Femur (tissue), 1 donor: ENCODE data around the gene FREM1.

Experiments
- DNase-seq: peaks from one replicate; pipeline ENCODE4 v3.0.0-alpha.2; 2017

Gene FREM1

GRCh38 chr9:14813336-14814248, 96.6 kb downstream of the FREM1 start:
- DNase-seq: no peak

GRCh38 chr9:14812806-14813205, 97.4 kb downstream of the FREM1 start:
- DNase-seq: no peak

GRCh38 chr9:14811844-14812243, 98.4 kb downstream of the FREM1 start:
- no peak for DNase-seq

- no peak for DNase-seq
Measured at GRCh38 chr9:14806941-14807520, 103.2 kb downstream of the FREM1 start.

GRCh38 chr9:14799030-14799429, 111.2 kb downstream of the FREM1 start:
- DNase-seq: no peak

- no peak for DNase-seq
Measured at GRCh38 chr9:14797435-14797834, 112.8 kb downstream of the FREM1 start.

- no peak for DNase-seq
Measured at GRCh38 chr9:14793389-14793788, 116.8 kb downstream of the FREM1 start.

- no peak for DNase-seq
Measured at GRCh38 chr9:14790628-14791027, 119.6 kb downstream of the FREM1 start.

GRCh38 chr9:14788846-14789245, 121.4 kb downstream of the FREM1 start:
- DNase-seq: no peak

GRCh38 chr9:14783358-14783757, 126.9 kb downstream of the FREM1 start:
- no peak for DNase-seq

- no peak for DNase-seq
Measured at GRCh38 chr9:14782286-14783051, 127.8 kb downstream of the FREM1 start.

GRCh38 chr9:14780693-14781092, 129.5 kb downstream of the FREM1 start:
- DNase-seq: no peak

- peak; percentile 73 for DNase-seq
Measured at GRCh38 chr9:14780251-14780650, 130.0 kb downstream of the FREM1 start.

GRCh38 chr9:14779566-14780022, 130.6 kb downstream of the FREM1 start:
- peak; percentile 81 for DNase-seq

- DNase-seq: no peak
Measured at GRCh38 chr9:14778565-14778964, 131.7 kb downstream of the FREM1 start.

GRCh38 chr9:14775917-14776316, 134.3 kb downstream of the FREM1 start:
- no peak for DNase-seq

- DNase-seq: no peak
Measured at GRCh38 chr9:14770592-14770991, 139.6 kb downstream of the FREM1 start.

- peak; percentile 47 for DNase-seq
Measured at GRCh38 chr9:14769230-14769571, 141.0 kb downstream of the FREM1 start.

- peak; percentile 64 for DNase-seq
Measured at GRCh38 chr9:14768405-14769229, 141.6 kb downstream of the FREM1 start.

GRCh38 chr9:14766299-14766698, 143.9 kb downstream of the FREM1 start:
- DNase-seq: no peak

GRCh38 chr9:14761584-14761983, 148.6 kb downstream of the FREM1 start:
- no peak for DNase-seq

- DNase-seq: no peak
Measured at GRCh38 chr9:14760060-14760459, 150.2 kb downstream of the FREM1 start.

GRCh38 chr9:14756291-14756690, 153.9 kb downstream of the FREM1 start:
- no peak for DNase-seq
